H1 (cell line): Measurements from ENCODE around the gene GULP1. TPM values are rescaled to one million over a fixed set of nuclear protein-coding genes. Genes with fewer than 3 reads are reported as not detected.

Experiments
- CTCF ChIA-PET: fragments of 300-600 bp; sonication (Branson Sonifier 250); formaldehyde crosslinking; loops from one replicate; lab custom pipeline; 2021; ENCODE audit not compliant: partially characterized antibody; lab: Charles Lee
- POLR2A ChIA-PET: fragments of 300-600 bp; sonication (Branson Sonifier 250); formaldehyde crosslinking; loops from one replicate; lab custom pipeline; 2021; ENCODE audit warnings: inconsistent platforms; ENCODE audit not compliant: partially characterized antibody; lab: Charles Lee
- DNase-seq, 2 experiments: peaks; one replicate each; pipeline versions ENCODE4 v3.0.0 to v3.0.0-alpha.2; 2010 to 2022; ENCODE audit warnings: low spot score in 2 of 2, low read depth in 1 of 2, mixed read lengths in 1 of 2
- FAIRE-seq: peaks from 2 replicates; lab custom pipeline; 2011; peaks lifted over from hg19 to GRCh38; lab: Jason Lieb, UNC
- H2AFZ ChIP-seq: 2 replicates; pipeline ENCODE4 v1.8.1; 2012; ENCODE audit warnings: low read length, inconsistent platforms
- H2AK5ac ChIP-seq: 2 replicates; pipeline ENCODE4 v1.6.1; 2013; ENCODE audit warnings: low read depth, low read length
- H2BK120ac ChIP-seq: replicated peaks from 2 replicates; pipeline ENCODE3; 2013; ENCODE audit warnings: low read depth, low read length, inconsistent platforms
- H2BK12ac ChIP-seq: 2 replicates; pipeline ENCODE4 v1.6.1; 2013; ENCODE audit warnings: low read depth, low read length
- H2BK15ac ChIP-seq: 2 replicates; pipeline ENCODE4 v1.6.1; 2013; ENCODE audit warnings: low read length
- H2BK20ac ChIP-seq: 2 replicates; pipeline ENCODE4 v1.6.1; 2013; ENCODE audit warnings: low read length
- H2BK5ac ChIP-seq: 2 replicates; pipeline ENCODE4 v1.6.1; 2013; ENCODE audit warnings: low read depth, low read length
- H3K14ac ChIP-seq: 2 replicates; pipeline ENCODE4 v1.6.1; 2013; ENCODE audit warnings: inconsistent platforms; ENCODE audit not compliant: insufficient read length
- H3K18ac ChIP-seq: 2 replicates; pipeline ENCODE4 v1.6.1; 2013; ENCODE audit warnings: low read length; ENCODE audit errors: extremely low read depth
- H3K23ac ChIP-seq: 2 replicates; pipeline ENCODE4 v1.6.1; 2013; ENCODE audit warnings: inconsistent platforms; ENCODE audit not compliant: insufficient read length
- H3K23me2 ChIP-seq: 2 replicates; pipeline ENCODE4 v1.6.1; 2013; ENCODE audit warnings: low read depth, low read length
- H3K27ac ChIP-seq: 2 replicates; pipeline ENCODE4 v1.6.1; 2011; ENCODE audit warnings: low read depth, low read length, inconsistent platforms
- H3K27me3 ChIP-seq, 4 experiments: replicated peaks in 1 of 4; 1 replicate in 1 of 4; 2 replicates in 3 of 4; pipeline versions ENCODE4 v1.6.1 to v1.8.1; 2011 to 2013; ENCODE audit warnings: low read length in 3 of 4, mild to moderate bottlenecking in 3 of 4, inconsistent platforms in 2 of 4, mixed read lengths in 2 of 4, moderate library complexity in 1 of 4; ENCODE audit not compliant: control insufficient read depth in 3 of 4, insufficient read depth in 3 of 4; ENCODE audit errors: extremely low read depth in 1 of 4
- H3K36me3 ChIP-seq, 4 experiments: 2 replicates each; pipeline versions ENCODE4 v1.6.1 to v1.8.1; 2011 to 2013; ENCODE audit warnings: mild to moderate bottlenecking in 4 of 4, low read length in 3 of 4, moderate library complexity in 2 of 4, control low read depth in 1 of 4, inconsistent platforms in 1 of 4; ENCODE audit not compliant: insufficient read depth in 4 of 4, control insufficient read depth in 2 of 4
- H3K4ac ChIP-seq: replicated peaks from 2 replicates; pipeline ENCODE3; 2013; ENCODE audit warnings: low read length, low read depth, mixed read lengths, inconsistent platforms; ENCODE audit not compliant: insufficient read length
- H3K4me1 ChIP-seq, 4 experiments: replicated peaks in 1 of 4; 1 replicate in 1 of 4; 2 replicates in 3 of 4; pipeline versions ENCODE4 v1.6.1 to v1.8.1; 2011 to 2013; ENCODE audit warnings: low read length in 3 of 4, inconsistent platforms in 2 of 4, mixed read lengths in 1 of 4; ENCODE audit not compliant: insufficient read depth in 4 of 4, control insufficient read depth in 3 of 4
- H3K4me2 ChIP-seq, 2 experiments: 2 replicates each; pipeline versions ENCODE4 v1.6.1 to v1.8.1; 2011 to 2013; ENCODE audit warnings: low read depth in 2 of 2, low read length in 2 of 2, control low read depth in 1 of 2, inconsistent platforms in 1 of 2, mild to moderate bottlenecking in 1 of 2; ENCODE audit not compliant: insufficient read depth in 1 of 2
- H3K4me3 ChIP-seq, 4 experiments: fragments of 200-600, 300-600 bp in 1 of 4; sonication (generic), shearing (Covaris generic), sonication (Bioruptor Twin) in 1 of 4; 2 replicates each; pipeline versions ENCODE4 v1.5.1 to v1.8.1; 2011 to 2016; ENCODE audit warnings: low read length in 4 of 4, low read depth in 3 of 4, control low read depth in 2 of 4, inconsistent platforms in 2 of 4, mild to moderate bottlenecking in 2 of 4, mixed read lengths in 1 of 4, moderate library complexity in 1 of 4; ENCODE audit not compliant: insufficient read depth in 2 of 4; ENCODE audit errors: extremely low read depth in 1 of 4
- H3K56ac ChIP-seq: replicated peaks from 2 replicates; pipeline ENCODE3; 2013; ENCODE audit warnings: low read depth, mild to moderate bottlenecking, mixed read lengths, low read length, inconsistent platforms; ENCODE audit not compliant: insufficient read length
- H3K79me1 ChIP-seq: 2 replicates; pipeline ENCODE4 v1.6.1; 2013; ENCODE audit warnings: low read depth, low read length, control low read depth
- H3K79me2 ChIP-seq, 2 experiments: 2 replicates each; pipeline versions ENCODE4 v1.6.1 to v1.8.1; 2012 to 2013; ENCODE audit warnings: low read length in 2 of 2, mild to moderate bottlenecking in 2 of 2, inconsistent platforms in 1 of 2; ENCODE audit not compliant: insufficient read depth in 2 of 2, control insufficient read depth in 1 of 2
- H3K9ac ChIP-seq, 4 experiments: replicated peaks in 1 of 4; 1 replicate in 1 of 4; 2 replicates in 3 of 4; pipeline versions ENCODE4 v1.6.1 to v1.8.1; 2011 to 2013; ENCODE audit warnings: low read depth in 3 of 4, low read length in 3 of 4, control low read depth in 2 of 4, mild to moderate bottlenecking in 2 of 4, moderate library complexity in 2 of 4, inconsistent platforms in 1 of 4; ENCODE audit errors: extremely low read depth in 1 of 4
- H3K9me3 ChIP-seq, 2 experiments: 2 replicates each; pipeline versions ENCODE4 v1.6.1 to v1.8.1; 2012 to 2013; ENCODE audit warnings: mild to moderate bottlenecking in 2 of 2, moderate library complexity in 2 of 2, control low read depth in 1 of 2, inconsistent platforms in 1 of 2, low read depth in 1 of 2, low read length in 1 of 2, mixed read lengths in 1 of 2; ENCODE audit not compliant: insufficient read depth in 2 of 2
- H4K20me1 ChIP-seq, 2 experiments: replicated peaks in 1 of 2; 2 replicates each; pipeline versions ENCODE3 to v1.8.1; 2011 to 2013; ENCODE audit warnings: inconsistent platforms in 2 of 2, low read length in 2 of 2, mild to moderate bottlenecking in 1 of 2; ENCODE audit not compliant: insufficient read depth in 2 of 2, control insufficient read depth in 1 of 2
- H4K5ac ChIP-seq: 2 replicates; pipeline ENCODE4 v1.6.1; 2013; ENCODE audit warnings: low read length, low read depth, mixed read lengths, inconsistent platforms; ENCODE audit not compliant: insufficient read length
- H4K8ac ChIP-seq: 2 replicates; pipeline ENCODE4 v1.8.0; 2013; ENCODE audit warnings: mild to moderate bottlenecking, moderate library complexity, low read length, inconsistent platforms; ENCODE audit not compliant: insufficient read depth; ENCODE audit errors: extremely low read depth
- H4K91ac ChIP-seq: replicated peaks from 2 replicates; pipeline ENCODE3; 2013; ENCODE audit warnings: low read length, mixed read lengths, inconsistent platforms; ENCODE audit not compliant: insufficient read length
- CBX8 ChIP-seq: fragments of 300-800, 300-1000 bp; sonication (generic); IDR thresholded peaks from 2 replicates; pipeline ENCODE4 v1.7.1; 2016; ENCODE audit warnings: low read depth, low read length, borderline replicate concordance
- CEBPB ChIP-seq: IDR thresholded peaks from 2 replicates; pipeline ENCODE4 v1.6.1; 2012; ENCODE audit warnings: low read depth, low read length
- EP300 ChIP-seq, 2 experiments: IDR thresholded peaks; 1 replicate in 1 of 2; 2 replicates in 1 of 2; pipeline ENCODE4 v1.6.1; 2011 to 2012; ENCODE audit warnings: low read depth in 2 of 2, low read length in 2 of 2, mild to moderate bottlenecking in 2 of 2, borderline replicate concordance in 1 of 2, inconsistent platforms in 1 of 2, moderate library complexity in 1 of 2
- PHF8 ChIP-seq: fragments of 200-600 bp; sonication (generic); conservative IDR thresholded peaks from 2 replicates; pipeline ENCODE4 v1.7.1; 2012; ENCODE audit warnings: low read depth, mild to moderate bottlenecking, inconsistent platforms, low read length, moderate library complexity
- SAP30 ChIP-seq: fragments of 300-600 bp; sonication (generic); IDR thresholded peaks from 2 replicates; pipeline ENCODE4 v1.7.1; 2012; ENCODE audit warnings: low read length, moderate library complexity, mild to moderate bottlenecking, inconsistent platforms; ENCODE audit not compliant: insufficient read depth, insufficient replicate concordance
- SP4 ChIP-seq: IDR thresholded peaks from 2 replicates; pipeline ENCODE4 v1.6.1; 2012; ENCODE audit warnings: low read length, inconsistent platforms
- TAF7 ChIP-seq: optimal IDR thresholded peaks from 2 replicates; pipeline ENCODE3; 2011; ENCODE audit warnings: low read depth, mild to moderate bottlenecking, inconsistent platforms, low read length, moderate library complexity, borderline replicate concordance
- TCF12 ChIP-seq: IDR thresholded peaks from 2 replicates; pipeline ENCODE4 v1.6.1; 2011; ENCODE audit warnings: low read depth, mild to moderate bottlenecking, low read length
- WGBS, 2 experiments: shearing (Covaris generic) in 1 of 2; methylation state at CpG; one replicate each; pipeline versions ENCODE4 v1.1.6 to v1.1.7; 2013 to 2015; ENCODE audit warnings: low lambda C conversion rate in 2 of 2, mixed read lengths in 2 of 2, inconsistent platforms in 1 of 2, low coverage in 1 of 2, missing lambda C conversion rate in 1 of 2; ENCODE audit not compliant: insufficient replicate concordance in 2 of 2, insufficient coverage in 1 of 2, insufficient read length in 1 of 2; ENCODE audit errors: extremely low coverage in 1 of 2, missing lambda C conversion rate in 1 of 2; 5-methylcytosine and 5-hydroxymethylcytosine counted together
- polyA plus RNA-seq, 7 experiments: library from polyadenylated mRNA; depleted of rRNA in 3 of 7; stranded (reverse) in 5 of 7; unstranded in 2 of 7; fragments of >200 nt in 5 of 7; fragments of 200-250 nt in 2 of 7; gene quantifications; 1 replicate in 5 of 7; 2 replicates in 1 of 7; 4 replicates in 1 of 7; pipeline versions ENCODE4 v1.2.1 to v1.2.3, GENCODE V29; 2011 to 2013; ENCODE audit warnings: missing spikeins in 2 of 7, mixed read lengths in 2 of 7
- total RNA-seq: library from RNA; stranded (reverse); fragmentation: NEBNext Ultra II Directional; extraction: Animal tissue kit (Norgen Biotek cat#: 25700); gene quantifications from 2 replicates; pipeline ENCODE4 v1.2.1, GENCODE V29; 2021

The GULP1 gene
- total and polyA plus RNA-seq, 2 of the 8 experiments (the other 6 are each of a cell fraction or from before 2014, with no cell fraction given): 69.7 to 139 TPM

GRCh38 chr2:188378371-188378950, 86.8 kb downstream of the GULP1 start:
- Histone ChIP-seq H3K4ac (no peak overlapping the region), H4K91ac (no peak overlapping the region), H3K27me3 (no peaks in the 10 kb centered on the region), H2BK12ac (no peak overlapping the region), H4K20me1 (no peaks in the 10 kb centered on the region), H3K18ac (no peak overlapping the region), H3K4me3 (no peak overlapping the region), H2AFZ (no peak overlapping the region), H3K36me3 (peaks cover 0 to 6% (median 2%) of the 10 kb centered on the region in 4 experiments; a peak in 2 of 8 replicates), H4K8ac (no peak overlapping the region), H3K9ac (no peak overlapping the region), H3K23ac (no peak overlapping the region), H3K79me2 (peaks cover 2 to 98% of the 10 kb centered on the region in 2 experiments; a peak in 3 of 4 replicates), H3K23me2 (no peaks in the 10 kb centered on the region), H3K4me1 (peaks cover 0 to 3% (median 1%) of the 10 kb centered on the region in 4 experiments; a peak in 3 of 7 replicates), H3K14ac (no peak overlapping the region), H3K27ac (no peak overlapping the region), H4K5ac (no peak overlapping the region), H3K56ac (no peak overlapping the region), H2AK5ac (no peak overlapping the region), H3K4me2 (no peak overlapping the region; a peak in 1 of 4 replicates), H3K79me1 (no peaks in the 10 kb centered on the region), H2BK20ac (no peak overlapping the region), H3K9me3 (no peaks in the 10 kb centered on the region; a peak in 1 of 4 replicates), H2BK5ac (no peak overlapping the region), H2BK120ac (no peak overlapping the region), H2BK15ac (no peak overlapping the region)
- TF ChIP-seq SAP30 (no peak), PHF8 (no peak), CEBPB (no peak), CBX8 (no peak), SP4 (no peak), TAF7 (no peak), TCF12 (no peak), EP300 (IDR thresholded peaks at IDR 0.05; ENCODE audit: borderline replicate concordance in 1 of 2, low read depth in 2 of 2, low read length in 2 of 2) (no peak)
- ChIA-PET POLR2A (interaction anchor here (0.8 to 1.3 kb wide), 3 partner anchors 28 to 129 kb away, joined by 3 to 8 read pairs (median 4); partner anchors contain the start of gene GULP1), CTCF (interaction anchor here (1.5 to 1.7 kb wide), 2 partner anchors 9 to 19 kb away, joined by 3 to 9 read pairs; no protein-coding TSS in a partner anchor)
- FAIRE-seq (no peak), DNase-seq (no peak)
- 75% methylated on average over 5 of the region's 5 CpGs; no CpG with 5 or more reads in 1 of the 2 experiments for WGBS, 2 experiments
